Stomach (tissue), 9 donors: ENCODE data around the gene KATNAL2. TPM values are rescaled to one million over a fixed set of nuclear protein-coding genes. Genes with fewer than 3 reads are reported as not detected.

Experiments used
- DNase-seq, 2 donors: peaks; one replicate each; pipeline versions ENCODE4 v3.0.0 to v3.0.0-alpha.2; 2013 to 2019
- H3K27ac ChIP-seq, 5 donors: fragments of 200-600 bp in 4 of 5; sonication (generic) in 4 of 5; one replicate each; pipeline ENCODE4 v1.5.1; 2013 to 2019; ENCODE audit warnings: mild to moderate bottlenecking in 1 of 5, moderate library complexity in 1 of 5
- H3K27me3 ChIP-seq, 3 donors: fragments of 200-600 bp; sonication (generic); one replicate each; pipeline ENCODE4 v1.5.1; 2017 to 2019; ENCODE audit warnings: mixed run types in 1 of 3
- H3K36me3 ChIP-seq, 4 donors: fragments of 200-600 bp; sonication (generic); 1 replicate in 3 of 4; 2 replicates in 1 of 4; pipeline ENCODE4 v1.5.1; 2016 to 2019
- H3K4me1 ChIP-seq, 4 donors: fragments of 200-600 bp; sonication (generic); one replicate each; pipeline ENCODE4 v1.5.1; 2016 to 2019
- H3K4me3 ChIP-seq, 4 donors: fragments of 200-600 bp; sonication (generic) in 3 of 4; one replicate each; pipeline ENCODE4 v1.5.1; 2016 to 2019; ENCODE audit warnings: mild to moderate bottlenecking in 1 of 4
- H3K9me3 ChIP-seq, 4 donors: fragments of 200-600 bp; sonication (generic); one replicate each; pipeline ENCODE4 v1.5.1; 2016 to 2019
- EP300 ChIP-seq: sonication (generic); formaldehyde crosslinking; IDR thresholded peaks from one replicate; pipeline ENCODE4 v1.6.1; 2017; ENCODE audit warnings: antibody characterized with exemption
- POLR2A ChIP-seq, 4 donors: fragments of 450-650 bp; IDR thresholded peaks; one replicate each; pipeline ENCODE4 v1.6.1; 2016; ENCODE audit warnings: antibody characterized with exemption in 4 of 4, control low read depth in 2 of 4, mild to moderate bottlenecking in 1 of 4, moderate library complexity in 1 of 4
- POLR2AphosphoS5 ChIP-seq, 3 donors: sonication (generic); formaldehyde crosslinking; IDR thresholded peaks; one replicate each; pipeline ENCODE4 v1.6.1; 2016; ENCODE audit warnings: antibody characterized with exemption in 3 of 3
- WGBS, 5 donors: extraction: QIAGEN DNeasy Blood & Tissue Kit in 3 of 5; methylation state at CpG; one replicate each; pipeline versions ENCODE4 v1.1.5 to v1.1.7; 2013 to 2018; 5-methylcytosine and 5-hydroxymethylcytosine counted together
- intact Hi-C: fragments of 100-400 bp; cut with DNase I; formaldehyde crosslinking; loops from one replicate; pipeline ENCODE4 v1.15.1; 2023; ENCODE audit warnings: low total_unique reads
- polyA plus RNA-seq, 3 donors: library from polyadenylated mRNA; stranded (reverse); fragments of 200-250 nt; gene quantifications; one replicate each; pipeline ENCODE4 v1.2.3, GENCODE V29; 2013
- total RNA-seq, 5 donors: library from RNA; depleted of rRNA; stranded (reverse); fragments of >200 nt; gene quantifications; one replicate each; pipeline versions ENCODE4 v1.1.0 to v1.2.3, GENCODE V29; 2014 to 2016
- TF ChIP-seq, protein P1 (sequence below), 7 experiments: fragments of 450-650 bp in 4 of 7; fragments of 200-600 bp in 3 of 7; sonication (generic) in 3 of 7; IDR thresholded peaks; one replicate each; pipeline ENCODE4 v1.5.1; 2016 to 2019; ENCODE audit warnings: antibody characterized with exemption in 7 of 7, control low read depth in 2 of 7, mild to moderate bottlenecking in 1 of 7
- donor health status: healthy with polysubstance abuse.
- donor health status: Bipolar disorder and iron deficiency.
- donor health status: healthy.

Gene KATNAL2
- total and polyA plus RNA-seq, 8 donors = 0.43 to 39.1 (median 2.7) TPM; not detected in 1

DNA sequence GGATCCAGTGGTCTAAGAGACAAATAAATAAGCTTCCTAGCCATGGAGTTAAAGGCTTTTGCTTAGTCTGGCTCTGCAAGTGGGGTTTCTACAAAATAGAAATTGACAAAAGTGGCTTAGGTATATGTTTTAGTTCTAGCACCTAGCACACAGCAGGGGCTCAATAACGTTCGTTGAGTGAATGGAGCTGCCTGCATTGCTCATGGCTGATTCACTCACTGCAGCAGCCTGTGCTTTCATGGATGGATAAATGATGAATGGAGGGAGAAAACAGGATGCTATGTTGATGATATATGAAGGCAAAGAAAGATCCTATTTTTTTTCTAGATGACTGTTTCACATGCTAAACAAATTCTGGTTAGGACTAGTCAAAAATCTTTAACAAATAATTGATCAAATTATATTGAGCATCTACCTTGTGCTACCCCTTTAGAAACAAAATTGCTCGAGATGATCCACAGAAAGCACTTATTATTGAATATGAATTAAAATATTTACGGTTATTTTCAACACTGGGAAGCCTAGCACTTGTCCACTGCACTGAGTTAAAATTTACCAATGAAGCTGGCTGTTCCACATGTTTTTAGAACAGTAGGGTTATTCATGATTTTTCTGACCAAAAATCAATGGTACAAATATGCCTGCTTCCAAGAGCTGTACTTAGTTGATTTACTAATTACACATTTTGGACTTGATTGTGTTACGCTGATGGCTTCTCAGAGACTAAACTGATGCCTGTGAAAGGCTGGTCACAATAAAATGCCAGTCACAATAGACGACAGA lies 193.3 kb downstream of the KATNAL2 start:
- no peak overlapping the region for H3K27ac ChIP-seq

DNA sequence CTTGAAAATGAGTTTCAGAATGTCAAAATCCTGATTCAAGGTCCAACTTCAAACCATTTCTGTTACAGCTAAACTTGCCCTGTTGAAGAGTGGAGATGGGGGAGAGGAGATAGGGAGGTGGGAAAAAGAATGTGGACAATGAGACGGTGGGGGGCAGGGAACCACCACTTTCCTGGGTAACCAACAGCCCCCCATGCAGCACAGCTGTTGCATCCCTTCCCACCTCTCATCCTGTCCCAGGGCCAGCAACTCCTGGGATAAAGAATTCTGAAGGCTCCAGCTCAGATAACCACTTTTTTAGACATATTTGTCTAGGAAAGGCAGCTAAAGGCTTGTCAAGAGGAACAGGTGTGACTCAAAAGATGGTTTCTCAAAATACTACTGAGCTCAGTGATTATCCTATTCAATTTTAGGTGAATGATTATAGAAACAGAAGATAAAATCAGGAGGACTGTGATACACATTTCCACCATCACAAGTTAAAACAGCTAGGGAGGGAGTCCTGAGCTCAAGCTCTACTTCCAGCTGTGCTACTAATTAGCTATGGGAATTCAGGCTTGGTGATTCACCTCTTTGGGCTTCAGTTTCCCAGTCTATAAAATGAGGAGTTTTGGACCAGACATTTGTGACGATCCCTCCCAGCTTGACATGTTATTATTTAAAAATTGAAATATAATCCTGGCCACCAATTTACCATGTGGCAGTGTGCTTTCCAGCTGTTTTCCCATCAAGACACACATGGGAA lies 196.6 kb downstream of the KATNAL2 start:
- Histone ChIP-seq H3K36me3 (peaks cover 16 to 74% (median 65%) of the 10 kb centered on the region in 4 donors), H3K9me3 (no peaks in the 10 kb centered on the region), H3K4me1 (no peaks in the 10 kb centered on the region), H3K27me3 (no peaks in the 10 kb centered on the region), H3K4me3 (no peak overlapping the region), H3K27ac (no peak overlapping the region)
- WGBS, 5 donors = 95 to 99% (median 97%) methylated on average over 2 of the region's 2 CpGs
- TF ChIP-seq POLR2A (IDR thresholded peaks at IDR 0.05) (no peak), EP300 (no peak), POLR2AphosphoS5 (IDR thresholded peaks at IDR 0.05) (no peak)
- TF ChIP-seq, protein P1, sequence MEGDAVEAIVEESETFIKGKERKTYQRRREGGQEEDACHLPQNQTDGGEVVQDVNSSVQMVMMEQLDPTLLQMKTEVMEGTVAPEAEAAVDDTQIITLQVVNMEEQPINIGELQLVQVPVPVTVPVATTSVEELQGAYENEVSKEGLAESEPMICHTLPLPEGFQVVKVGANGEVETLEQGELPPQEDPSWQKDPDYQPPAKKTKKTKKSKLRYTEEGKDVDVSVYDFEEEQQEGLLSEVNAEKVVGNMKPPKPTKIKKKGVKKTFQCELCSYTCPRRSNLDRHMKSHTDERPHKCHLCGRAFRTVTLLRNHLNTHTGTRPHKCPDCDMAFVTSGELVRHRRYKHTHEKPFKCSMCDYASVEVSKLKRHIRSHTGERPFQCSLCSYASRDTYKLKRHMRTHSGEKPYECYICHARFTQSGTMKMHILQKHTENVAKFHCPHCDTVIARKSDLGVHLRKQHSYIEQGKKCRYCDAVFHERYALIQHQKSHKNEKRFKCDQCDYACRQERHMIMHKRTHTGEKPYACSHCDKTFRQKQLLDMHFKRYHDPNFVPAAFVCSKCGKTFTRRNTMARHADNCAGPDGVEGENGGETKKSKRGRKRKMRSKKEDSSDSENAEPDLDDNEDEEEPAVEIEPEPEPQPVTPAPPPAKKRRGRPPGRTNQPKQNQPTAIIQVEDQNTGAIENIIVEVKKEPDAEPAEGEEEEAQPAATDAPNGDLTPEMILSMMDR (IDR thresholded peaks at IDR 0.05) = no peak
- intact Hi-C loops = no loop called here
- DNase-seq = no peak

More for the DNA sequence above, 193.3 kb downstream of the KATNAL2 start:
- no peaks in the 10 kb centered on the region for H3K27me3 ChIP-seq
- WGBS, 5 donors = 83 to 95% (median 92%) methylated on average over 6 of the region's 6 CpGs
- H3K4me3 ChIP-seq = no peak overlapping the region
- intact Hi-C loops = no loop called here
- no peak for TF ChIP-seq EP300
- TF ChIP-seq POLR2AphosphoS5 (IDR thresholded peaks at IDR 0.05) = no peak
- H3K4me1 ChIP-seq = no peaks in the 10 kb centered on the region
- H3K36me3 ChIP-seq = peaks cover 24 to 99% (median 97%) of the 10 kb centered on the region in 4 donors
- no peak for DNase-seq
- H3K9me3 ChIP-seq = no peaks in the 10 kb centered on the region

DNA sequence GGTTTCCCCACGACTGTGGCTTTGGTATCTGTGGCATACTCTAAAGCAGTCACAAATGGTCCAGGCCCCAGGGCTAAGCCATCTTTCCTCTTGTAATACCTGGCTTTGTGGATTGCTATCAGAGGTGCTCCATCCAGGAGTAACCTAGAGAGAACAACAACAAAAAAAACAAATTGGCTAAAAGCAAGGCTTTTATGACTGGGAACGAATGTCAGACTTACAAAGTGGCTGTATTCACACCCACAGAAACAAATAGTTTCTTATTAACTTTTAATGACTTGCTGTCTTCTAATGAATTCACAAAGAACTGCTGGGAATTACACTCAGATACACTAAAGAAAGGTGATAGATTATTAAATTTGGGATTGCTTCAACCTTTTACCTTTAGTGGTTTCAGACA lies 197.8 kb downstream of the KATNAL2 start:
- H3K9me3 ChIP-seq = no peaks in the 10 kb centered on the region
- H3K36me3 ChIP-seq = peaks cover 16 to 74% (median 57%) of the 10 kb centered on the region in 4 donors
- H3K4me3 ChIP-seq = no peak overlapping the region
- no peak for DNase-seq
- 86 to 92% (median 89%) methylated on average over 2 of the region's 2 CpGs for WGBS, 5 donors
- intact Hi-C loops = no loop called here
- no peak overlapping the region for H3K27ac ChIP-seq
- peaks cover 0 to 3% (median 0%) of the 10 kb centered on the region in 4 donors for H3K4me1 ChIP-seq
- no peak for TF ChIP-seq POLR2A (IDR thresholded peaks at IDR 0.05)
- no peak for TF ChIP-seq POLR2AphosphoS5 (IDR thresholded peaks at IDR 0.05)
- H3K27me3 ChIP-seq = no peaks in the 10 kb centered on the region

DNA sequence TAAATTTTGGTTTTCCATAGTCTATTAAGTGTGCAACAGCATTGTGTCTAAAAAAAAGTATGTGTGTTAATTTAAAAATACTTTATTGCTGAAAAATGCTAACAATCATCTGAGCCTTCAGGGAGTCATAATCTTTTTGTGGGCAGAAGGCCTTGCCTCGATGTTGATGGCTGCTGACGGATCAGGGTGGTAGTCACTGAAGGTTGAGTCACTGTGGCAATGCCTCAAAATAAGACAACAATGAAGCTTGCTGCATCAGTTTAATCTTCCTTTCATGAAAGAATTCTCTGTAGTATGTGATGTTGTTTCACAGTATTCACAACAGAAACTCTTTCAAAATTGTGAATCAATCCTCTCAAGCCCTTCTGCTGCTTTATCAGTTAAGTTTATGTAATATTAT lies 201.6 kb downstream of the KATNAL2 start:
- intact Hi-C loops = no loop called here
- no peak for DNase-seq

DNA sequence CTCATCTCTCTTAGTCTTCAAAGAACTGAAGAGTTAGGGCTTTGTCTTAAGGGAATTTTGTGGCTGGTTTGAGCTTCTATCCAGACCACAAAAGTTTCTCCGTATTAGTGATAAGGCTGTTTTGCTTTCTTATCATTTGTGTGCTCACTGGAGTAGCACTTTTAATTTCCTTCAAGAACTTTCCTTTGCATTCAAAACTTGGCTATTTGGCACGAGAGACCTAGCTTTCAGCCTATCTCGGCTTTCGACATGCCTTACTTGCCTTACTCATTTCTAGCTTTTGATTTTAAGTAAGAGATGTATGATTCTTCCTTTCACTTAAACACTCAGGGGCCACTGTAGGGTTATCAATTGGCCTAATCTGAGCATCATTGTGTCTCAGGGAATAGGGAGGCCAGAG lies 203.0 kb downstream of the KATNAL2 start:
- Histone ChIP-seq H3K4me3 (no peak overlapping the region), H3K27me3 (no peaks in the 10 kb centered on the region), H3K27ac (no peak overlapping the region), H3K36me3 (peaks cover 0 to 35% (median 20%) of the 10 kb centered on the region in 4 donors), H3K4me1 (peaks cover 0 to 7% (median 2%) of the 10 kb centered on the region in 4 donors), H3K9me3 (no peaks in the 10 kb centered on the region)
- TF ChIP-seq POLR2AphosphoS5 (IDR thresholded peaks at IDR 0.05) (no peak), EP300 (no peak), POLR2A (IDR thresholded peaks at IDR 0.05) (no peak)
- TF ChIP-seq, protein P1 (IDR thresholded peaks at IDR 0.05) = no peak
- intact Hi-C loops = no loop called here
- no peak for DNase-seq
- 27 to 48% (median 41%) methylated on average over 4 of the region's 4 CpGs for WGBS, 5 donors

More for the DNA sequence above, 201.6 kb downstream of the KATNAL2 start:
- H3K36me3 ChIP-seq = peaks cover 3 to 50% (median 29%) of the 10 kb centered on the region in 4 donors
- H3K9me3 ChIP-seq = no peaks in the 10 kb centered on the region
- H3K27me3 ChIP-seq = no peaks in the 10 kb centered on the region
- 92 to 98% (median 96%) methylated on average over 2 of the region's 2 CpGs for WGBS, 5 donors
- peaks cover 0 to 7% (median 2%) of the 10 kb centered on the region in 4 donors for H3K4me1 ChIP-seq
- no peak overlapping the region for H3K4me3 ChIP-seq
- TF ChIP-seq POLR2AphosphoS5 (IDR thresholded peaks at IDR 0.05) (no peak), EP300 (no peak), POLR2A (IDR thresholded peaks at IDR 0.05) (no peak)
- TF ChIP-seq, protein P1 (IDR thresholded peaks at IDR 0.05) = no peak
- H3K27ac ChIP-seq = no peak overlapping the region
